ENCODE results near the gene VPS39.

- TF ChIP-seq POLR2A (IDR thresholded peaks at IDR 0.05; ENCODE audit: low read depth, low read length) (no peak), CTCF (IDR thresholded peaks at IDR 0.05; ENCODE audit: extremely low read depth in 1 of 2, insufficient read depth in 1 of 2, low read depth in 1 of 2, low read length in 2 of 2) (no peak), EZH2 (IDR thresholded peaks at IDR 0.05; ENCODE audit: borderline replicate concordance, low read depth, low read length, severe bottlenecking) (no peak), POLR2AphosphoS5 (IDR thresholded peaks at IDR 0.05; ENCODE audit: insufficient read depth, low read depth, low read length) (no peak), JUN (IDR thresholded peaks at IDR 0.05; ENCODE audit: borderline replicate concordance, insufficient read depth, insufficient read length, low read depth) (no peak), FOS (IDR thresholded peaks at IDR 0.05; ENCODE audit: borderline replicate concordance, insufficient read depth, low read length) (no peak), MAX (IDR thresholded peaks at IDR 0.05; ENCODE audit: insufficient read depth, insufficient read length) (no peak), GATA2 (IDR thresholded peaks at IDR 0.05; ENCODE audit: insufficient read depth, insufficient read length, low read depth, low read length) (no peak), MYC (IDR thresholded peaks at IDR 0.05; ENCODE audit: low read depth, low read length) (no peak)
Measured at GRCh38 chr15:42159381-42160015, 48.6 kb downstream of the VPS39 start.
